Prostate gland (tissue), 2 donors: ENCODE data around the gene KCNIP3. TPM values are rescaled to one million over a fixed set of nuclear protein-coding genes. Genes with fewer than 3 reads are reported as not detected.
"Not testable (repeated sequence)": the region's sequence is repeated elsewhere in the genome, so short reads cannot be mapped to it uniquely, and the experiment has no call there.

Experiments used
- DNase-seq: peaks from one replicate; pipeline ENCODE4 v3.0.0-alpha.2; 2019; ENCODE audit warnings: low spot score
- H3K27ac ChIP-seq, 2 donors: fragments of 200-600 bp; sonication (generic); 2 replicates each; pipeline ENCODE4 v1.5.1; 2017 to 2019
- H3K27me3 ChIP-seq: fragments of 200-600 bp; sonication (generic); replicated peaks from 2 replicates; pipeline ENCODE4 v1.5.1; 2019; ENCODE audit not compliant: insufficient read depth
- H3K36me3 ChIP-seq, 2 donors: fragments of 200-600 bp; sonication (generic); 1 replicate in 1 of 2; 2 replicates in 1 of 2; pipeline versions ENCODE4 v1.5.1 to v1.8.1; 2017 to 2019
- H3K4me1 ChIP-seq: fragments of 200-600 bp; sonication (generic); replicated peaks from 2 replicates; pipeline ENCODE4 v1.5.1; 2019
- H3K4me3 ChIP-seq, 2 donors: fragments of 200-600 bp; sonication (generic); 2 replicates each; pipeline ENCODE4 v1.5.1; 2017 to 2019
- H3K9me3 ChIP-seq: fragments of 200-600 bp; sonication (generic); 2 replicates; pipeline ENCODE4 v1.5.1; 2017
- CTCF ChIP-seq, 4 experiments: fragments of 200-600 bp in 2 of 4; fragments of 450-650 bp in 2 of 4; sonication (generic) in 2 of 4; IDR thresholded peaks; 1 replicate in 3 of 4; 2 replicates in 1 of 4; pipeline ENCODE4 v1.5.1; 2016 to 2019; ENCODE audit warnings: antibody characterized with exemption in 4 of 4, mild to moderate bottlenecking in 2 of 4, moderate library complexity in 2 of 4
- POLR2A ChIP-seq: fragments of 450-650 bp; IDR thresholded peaks from one replicate; pipeline ENCODE4 v1.6.1; 2016; ENCODE audit warnings: antibody characterized with exemption, mild to moderate bottlenecking
- POLR2AphosphoS5 ChIP-seq: sonication (generic); formaldehyde crosslinking; IDR thresholded peaks from one replicate; pipeline ENCODE4 v1.6.1; 2017; ENCODE audit warnings: antibody characterized with exemption
- WGBS: methylation state at CpG from one replicate; pipeline ENCODE4 v1.1.5; 2018; 5-methylcytosine and 5-hydroxymethylcytosine counted together
- intact Hi-C: fragments of 100-400 bp; cut with DNase I; formaldehyde crosslinking; loops from one replicate; pipeline ENCODE4 v1.14.2; 2022
- total RNA-seq, 2 donors: library from RNA; depleted of rRNA; stranded (reverse); fragments of >200 nt; gene quantifications; one replicate each; pipeline ENCODE4 v1.1.0, GENCODE V29; 2016

KCNIP3 gene
- total RNA-seq, 2 donors from 2014 or later, result 5.1 to 63.8 TPM

GRCh38 chr2:95376311-95377215, 79.4 kb downstream of the KCNIP3 start:
- no peak for TF ChIP-seq POLR2AphosphoS5
- TF ChIP-seq CTCF (IDR thresholded peaks at IDR 0.05), result no peak
- DNase-seq, result no peak
- 86% methylated on average over 22 of the region's 22 CpGs for WGBS
- Histone ChIP-seq H3K4me3 (no peak overlapping the region), H3K9me3 (no peaks in the 10 kb centered on the region), H3K27ac (no peak overlapping the region), H3K4me1 (no peaks in the 10 kb centered on the region), H3K27me3 (no peaks in the 10 kb centered on the region), H3K36me3 (no peaks in the 10 kb centered on the region)
- intact Hi-C loops, result no loop called here

GRCh38 chr2:95377216-95378123, 80.3 kb downstream of the KCNIP3 start:
- H3K36me3 ChIP-seq, result no peaks in the 10 kb centered on the region
- WGBS, result 83% methylated on average over 17 of the region's 17 CpGs
- no peak overlapping the region for H3K4me3 ChIP-seq
- no peaks in the 10 kb centered on the region for H3K27me3 ChIP-seq
- DNase-seq, result no peak
- H3K9me3 ChIP-seq, result no peaks in the 10 kb centered on the region
- no peak overlapping the region for H3K27ac ChIP-seq
- TF ChIP-seq CTCF (IDR thresholded peaks at IDR 0.05) (no peak), POLR2AphosphoS5 (no peak), POLR2A (no peak)
- intact Hi-C loops, result no loop called here
- H3K4me1 ChIP-seq, result no peaks in the 10 kb centered on the region

GRCh38 chr2:95378281-95378680, 81.1 kb downstream of the KCNIP3 start:
- DNase-seq, result not testable (repeated sequence)
- 98% methylated on average over 7 of the region's 7 CpGs for WGBS

GRCh38 chr2:95379371-95379831, 82.3 kb downstream of the KCNIP3 start:
- H3K4me3 ChIP-seq, result no peak overlapping the region
- 53% methylated on average over 8 of the region's 8 CpGs for WGBS
- no peaks in the 10 kb centered on the region for H3K27me3 ChIP-seq
- intact Hi-C loops, result no loop called here
- H3K4me1 ChIP-seq, result no peaks in the 10 kb centered on the region
- no peak overlapping the region for H3K27ac ChIP-seq
- no peak for TF ChIP-seq CTCF (IDR thresholded peaks at IDR 0.05)
- no peak for TF ChIP-seq POLR2AphosphoS5
- TF ChIP-seq POLR2A, result no peak
- no peak for DNase-seq
- H3K9me3 ChIP-seq, result no peaks in the 10 kb centered on the region
- no peaks in the 10 kb centered on the region for H3K36me3 ChIP-seq

More at GRCh38 chr2:95378281-95378680, 81.1 kb downstream of the KCNIP3 start:
- H3K4me3 ChIP-seq, H3K4me1 ChIP-seq, H3K27ac ChIP-seq, H3K27me3 ChIP-seq, H3K9me3 ChIP-seq, H3K36me3 ChIP-seq, intact Hi-C loops: not testable (repeated sequence)

- WGBS, result 92% methylated on average over 5 of the region's 5 CpGs
- TF ChIP-seq POLR2AphosphoS5, result no peak
- TF ChIP-seq POLR2A, result no peak
- no peak for TF ChIP-seq CTCF (IDR thresholded peaks at IDR 0.05)
- intact Hi-C loops, result no loop called here
- H3K27ac ChIP-seq, result no peak overlapping the region
- H3K9me3 ChIP-seq, result no peaks in the 10 kb centered on the region
- H3K27me3 ChIP-seq, result no peaks in the 10 kb centered on the region
- H3K4me3 ChIP-seq, result no peak overlapping the region
- H3K4me1 ChIP-seq, result no peaks in the 10 kb centered on the region
- DNase-seq, result no peak
- no peaks in the 10 kb centered on the region for H3K36me3 ChIP-seq
Measured at GRCh38 chr2:95380280-95380679, 83.1 kb downstream of the KCNIP3 start.
